HG03159 (cell line): Measurements from ENCODE around the gene UPK1B.
"Not testable (repeated sequence)": the region's sequence is repeated elsewhere in the genome, so short reads cannot be mapped to it uniquely, and the experiment has no call there.

ENCODE experiments used
- ATAC-seq: cut with Tn5 transposase; IDR thresholded peaks from one replicate; pipeline ENCODE4 v1.9.1; 2021; ENCODE audit warnings: mild to moderate bottlenecking, moderate library complexity; ENCODE audit not compliant: unreplicated experiment

UPK1B gene

DNA sequence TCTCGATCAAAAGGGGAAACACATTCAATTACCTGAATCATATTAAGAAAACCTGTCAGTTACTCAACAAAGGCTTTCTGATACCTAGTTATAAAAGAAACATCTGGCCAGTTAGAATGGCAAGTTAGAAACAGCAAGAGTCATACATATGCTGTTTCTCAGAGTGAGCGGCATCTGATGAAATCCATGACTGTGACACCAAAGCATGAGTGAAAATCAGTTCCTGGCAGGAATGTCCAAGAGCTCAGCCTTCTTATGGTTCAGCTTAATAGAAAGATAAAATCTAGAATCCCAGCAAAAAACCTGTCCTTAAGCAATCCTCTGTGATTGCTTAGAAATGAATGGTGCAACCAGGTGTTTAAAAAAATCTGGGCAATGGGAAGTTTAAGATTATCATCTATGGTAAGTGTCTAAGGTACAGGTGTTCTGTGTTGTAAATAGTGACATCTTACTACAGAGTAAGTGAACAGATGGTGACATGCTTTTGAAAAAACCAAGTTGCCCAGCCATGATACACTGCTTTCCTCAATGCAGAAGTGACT, 48.5 kb downstream of the UPK1B start:
- no peak for ATAC-seq

DNA sequence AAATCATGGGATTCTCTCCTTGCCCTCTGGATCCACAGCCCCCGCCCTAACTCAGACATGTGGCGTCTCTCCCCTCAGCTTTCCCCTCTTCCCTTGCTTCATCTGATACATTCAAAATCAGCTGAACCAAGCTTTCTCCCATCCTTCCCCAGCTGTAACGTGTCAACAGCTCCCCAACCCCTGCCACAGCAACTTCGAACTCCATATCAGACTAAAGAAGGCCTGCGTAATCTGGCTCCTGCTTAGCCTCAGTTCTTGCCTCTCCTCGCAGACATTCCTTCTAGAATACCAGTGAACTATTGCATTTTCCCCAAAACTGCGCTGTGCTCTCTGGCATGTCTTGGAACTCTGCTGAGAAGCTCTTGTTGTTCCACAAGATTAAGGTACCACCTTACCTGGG, 49.0 kb downstream of the UPK1B start:
- ATAC-seq: no peak

DNA sequence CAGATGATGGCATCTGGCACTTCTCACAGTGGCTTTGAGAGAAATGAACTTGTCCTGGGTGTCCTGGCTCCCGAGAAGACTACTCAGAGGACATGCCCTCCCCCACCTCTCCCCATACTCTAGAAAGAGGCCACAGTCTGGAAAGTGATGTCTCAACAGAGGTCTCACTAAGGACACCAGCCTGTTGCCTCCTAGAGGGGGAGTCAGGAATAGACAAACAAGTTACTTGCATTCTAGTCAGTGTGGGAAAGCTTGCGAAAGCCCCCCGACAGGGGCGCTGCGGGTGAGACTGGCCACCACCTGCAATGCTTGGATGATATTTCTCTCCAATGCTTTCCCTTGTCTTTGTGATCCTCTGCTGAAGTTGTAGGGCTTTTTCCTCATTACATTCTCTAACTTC, 50.1 kb downstream of the UPK1B start:
- ATAC-seq: no peak

DNA sequence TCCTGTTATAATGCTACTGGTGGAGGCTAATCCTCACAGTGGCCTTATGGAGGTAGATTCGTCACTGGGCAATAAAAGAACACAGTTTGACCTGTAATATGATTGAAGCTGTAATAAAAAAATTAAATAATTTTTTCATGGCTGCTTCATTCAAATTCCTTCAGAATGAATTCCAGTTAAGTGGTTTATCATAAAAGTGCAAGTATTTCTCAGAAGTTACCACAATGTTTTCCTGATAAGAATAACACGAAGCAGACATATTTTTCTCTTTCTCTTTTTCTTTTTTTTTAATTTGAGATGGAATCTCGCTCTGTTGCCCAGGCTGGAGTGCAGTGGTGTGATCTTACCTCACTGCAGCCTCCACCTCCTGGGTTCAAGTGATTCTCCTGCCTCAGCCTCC, 51.7 kb downstream of the UPK1B start:
- no peak for ATAC-seq

DNA sequence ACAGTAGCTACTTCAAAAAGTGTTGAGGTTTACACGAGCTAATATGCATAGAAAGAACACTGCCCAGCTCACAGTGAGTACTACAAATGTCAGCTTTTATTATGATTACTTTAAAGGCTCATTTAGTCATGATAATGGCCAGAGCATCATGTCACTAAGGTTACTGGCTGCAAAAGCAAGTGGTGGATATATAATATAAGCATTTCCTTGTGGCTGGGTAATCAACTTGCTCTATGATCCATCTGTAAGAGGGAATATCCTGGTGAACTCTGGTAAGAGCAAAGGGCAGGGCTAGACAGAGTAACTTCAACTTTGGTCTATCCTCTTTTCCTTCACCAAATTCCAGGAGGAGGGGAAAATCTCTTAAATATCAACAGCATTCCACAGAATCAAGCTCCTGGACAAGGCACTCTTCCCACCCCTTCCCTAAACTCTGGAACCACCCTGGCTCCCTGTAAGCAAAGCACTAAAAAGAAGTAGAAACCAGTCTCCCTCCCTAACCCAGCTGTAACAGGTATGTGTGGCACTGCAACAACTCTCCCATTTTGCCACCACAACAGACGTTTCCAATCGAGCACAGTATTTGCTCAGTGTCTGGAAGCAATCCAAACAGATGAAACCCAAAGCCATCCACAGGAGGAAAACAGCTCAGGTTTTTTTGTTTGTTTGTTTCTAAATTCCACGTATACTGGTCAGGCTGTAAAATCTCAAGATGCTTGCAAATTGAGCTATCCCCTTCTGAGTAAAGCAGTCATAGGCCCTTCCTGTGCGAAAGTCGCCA, 53.9 kb downstream of the UPK1B start:
- ATAC-seq: no peak

DNA sequence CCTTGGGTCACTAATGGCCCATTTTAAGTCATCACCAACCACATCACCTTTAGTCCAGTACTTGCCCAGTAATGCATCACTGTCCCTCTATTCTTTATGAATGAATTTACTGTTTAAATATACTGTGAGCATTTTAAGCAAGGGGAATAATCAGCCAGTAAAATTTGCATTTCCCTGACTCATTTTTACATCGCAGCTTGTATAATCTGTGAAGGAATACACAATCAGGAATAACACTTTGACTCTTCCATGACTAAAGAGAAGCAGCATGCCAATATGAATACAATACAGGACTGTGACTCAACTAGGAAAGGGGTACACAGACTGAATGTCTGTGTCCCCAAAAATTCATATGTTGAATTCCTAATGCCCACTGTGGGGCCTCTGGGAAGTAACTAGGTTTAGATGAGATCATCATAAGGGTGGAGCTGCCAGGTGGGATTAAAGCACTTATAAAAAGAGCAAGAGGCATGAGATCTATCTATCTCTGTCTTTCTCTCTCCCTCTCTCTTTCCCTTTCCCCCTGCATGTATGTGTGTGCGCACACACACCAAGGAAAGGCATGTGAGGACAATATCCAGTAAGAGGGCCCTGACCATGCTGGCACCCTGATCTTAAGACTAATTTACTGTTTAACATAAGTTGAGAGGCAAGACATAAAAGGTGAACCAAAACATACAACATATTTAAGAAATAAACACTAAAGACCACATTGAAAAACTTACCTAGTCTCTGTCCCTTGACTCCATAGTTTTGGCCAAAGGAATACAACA, 55.2 kb downstream of the UPK1B start:
- no peak for ATAC-seq

DNA sequence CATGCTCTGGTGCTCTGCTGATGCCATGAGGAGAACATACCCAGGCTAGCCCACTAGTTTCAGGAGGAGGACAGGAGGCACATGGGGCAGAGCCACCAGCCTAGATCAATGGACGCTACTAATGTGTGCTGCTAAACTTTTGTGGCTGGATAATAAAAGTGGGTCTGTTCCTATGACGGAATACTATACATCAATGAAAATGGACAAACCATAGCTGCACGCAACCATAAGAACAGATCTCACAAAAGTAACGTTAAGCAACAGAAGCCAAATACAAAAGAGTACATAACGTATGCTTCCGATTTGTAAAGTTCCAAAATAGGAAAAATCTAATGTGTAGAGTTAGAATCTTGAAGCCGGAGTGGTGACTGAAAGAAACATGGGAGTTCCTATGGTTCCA, 55.8 kb downstream of the UPK1B start:
- no peak for ATAC-seq

DNA sequence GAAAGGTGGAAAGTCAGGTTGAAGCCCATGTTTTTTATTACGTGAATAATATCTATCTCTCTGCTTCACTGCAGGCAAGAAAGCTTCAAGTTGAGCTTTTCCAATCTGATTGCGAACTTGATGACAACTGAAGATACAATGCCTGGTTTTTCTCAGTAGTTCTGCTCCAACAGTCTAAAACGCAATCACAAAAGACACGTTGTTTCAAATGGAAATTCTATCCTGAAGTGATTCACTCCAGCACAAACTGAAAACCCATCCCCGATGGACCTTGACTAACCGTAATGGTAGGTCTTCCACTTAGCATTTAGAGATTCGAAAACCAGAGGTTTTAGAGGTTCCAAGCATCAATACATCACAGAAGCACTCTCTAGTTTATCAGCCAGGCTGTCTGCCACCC, 56.7 kb downstream of the UPK1B start:
- no peak for ATAC-seq

DNA sequence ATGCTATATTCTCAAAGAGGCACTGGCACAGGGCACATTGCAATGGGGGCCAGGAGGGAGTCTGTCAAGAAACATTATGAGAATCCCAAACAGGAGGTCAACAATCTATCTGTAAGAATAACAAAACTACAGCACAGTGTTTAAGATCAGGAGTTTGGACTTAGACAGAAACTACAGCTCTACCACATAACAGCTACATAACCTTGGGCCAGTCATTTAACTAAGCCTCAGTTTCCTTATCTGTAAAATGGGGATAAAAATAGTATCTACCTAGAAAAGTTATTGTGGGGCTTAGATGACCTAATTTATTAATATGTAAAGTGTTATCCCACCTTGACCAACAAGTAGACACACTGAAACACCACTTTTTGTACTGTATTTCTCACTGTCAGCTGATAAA, 57.3 kb downstream of the UPK1B start:
- no peak for ATAC-seq

DNA sequence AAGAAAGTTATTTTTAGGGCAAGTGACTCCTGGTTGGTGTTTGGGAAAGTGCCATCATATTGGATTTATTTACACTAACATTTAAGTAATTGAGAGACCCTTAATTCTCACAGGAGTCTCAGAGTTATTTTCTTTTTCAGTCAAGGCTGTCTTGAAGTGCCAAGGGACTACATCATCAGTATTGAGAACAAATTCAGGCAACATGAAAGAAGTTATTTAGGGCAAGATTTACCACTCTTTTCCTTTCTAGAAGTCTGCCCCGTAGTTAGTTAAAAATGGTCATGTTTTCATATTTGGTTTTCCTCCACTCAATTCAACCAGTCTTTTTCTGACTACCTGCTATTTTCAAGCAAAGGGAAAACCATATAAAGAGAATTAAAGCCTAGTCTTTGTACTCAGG, 61.2 kb downstream of the UPK1B start:
- ATAC-seq: no peak

DNA sequence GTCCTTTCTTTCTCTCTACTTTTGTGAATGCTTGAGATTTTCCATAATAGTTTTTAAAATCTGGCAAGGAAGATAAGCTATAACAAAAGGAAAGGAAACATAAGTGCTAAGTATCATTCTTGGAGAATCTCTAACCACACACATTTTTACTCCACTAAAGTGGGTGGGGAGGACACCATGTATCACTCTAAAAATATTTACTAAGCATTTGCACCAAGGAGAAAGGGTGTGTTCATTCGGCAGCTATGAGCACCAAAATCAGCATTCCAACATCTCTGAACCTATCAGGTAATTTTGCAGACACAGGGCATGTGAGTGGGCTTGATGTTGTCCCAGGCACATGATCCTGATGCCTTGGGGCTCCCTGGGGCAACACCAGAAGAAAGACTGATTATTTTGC, 61.8 kb downstream of the UPK1B start:
- ATAC-seq: no peak

DNA sequence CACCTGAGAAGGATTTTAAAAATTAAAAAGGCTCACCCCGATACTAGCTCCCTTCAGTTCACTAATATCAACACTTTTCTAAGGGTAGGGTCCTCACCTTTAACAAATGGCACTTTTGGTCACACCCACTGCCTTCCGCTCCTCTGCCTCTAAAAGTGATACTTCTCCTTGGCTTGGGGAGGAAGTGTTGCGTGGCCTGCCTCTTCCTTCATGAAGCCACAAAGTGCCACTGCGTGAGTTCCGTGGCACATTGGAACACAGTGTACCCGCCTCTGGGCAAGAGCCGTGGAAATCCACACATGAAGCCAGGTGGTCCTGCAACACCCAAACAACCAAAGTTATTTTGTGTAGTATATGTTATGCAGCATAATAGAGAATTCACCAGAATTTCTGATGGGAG, 63.4 kb downstream of the UPK1B start:
- ATAC-seq: no peak

DNA sequence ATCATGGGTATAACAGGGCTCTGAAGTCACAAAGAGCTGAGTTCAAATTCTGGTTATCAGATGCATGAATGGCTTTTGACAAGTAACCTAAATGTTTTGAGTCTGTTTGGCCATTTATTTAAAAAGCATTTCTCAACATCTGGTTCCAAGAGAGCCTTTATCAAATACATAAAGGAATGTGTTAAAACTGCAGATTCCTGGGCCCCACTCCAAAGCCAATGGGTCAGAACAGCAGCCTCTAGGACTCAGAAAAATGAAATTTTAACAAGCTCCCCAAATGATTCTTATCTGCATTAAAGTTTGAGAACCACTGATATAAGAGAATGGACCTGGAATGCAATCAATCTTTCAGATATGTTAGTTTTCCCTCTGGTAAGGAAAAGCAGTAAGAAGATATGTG, 63.9 kb downstream of the UPK1B start:
- ATAC-seq: no peak

DNA sequence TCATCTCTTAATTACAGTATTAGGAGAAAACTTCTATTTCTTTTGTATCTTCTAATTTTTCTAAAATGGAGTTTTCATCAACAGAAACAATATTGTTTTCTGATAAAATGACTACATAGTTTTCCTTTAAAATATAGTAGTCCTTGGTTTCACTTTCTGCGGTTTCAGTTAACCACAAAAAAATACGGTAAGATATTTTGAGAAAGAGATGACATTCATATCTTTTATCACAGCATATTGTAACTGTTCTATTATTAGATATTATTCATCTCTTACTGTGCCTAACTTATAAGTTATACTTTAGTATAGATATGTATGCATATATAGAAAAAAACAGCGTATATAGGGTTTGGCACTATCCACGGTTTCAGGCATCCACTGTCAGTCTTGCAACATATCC, 65.0 kb downstream of the UPK1B start:
- ATAC-seq: no peak

DNA sequence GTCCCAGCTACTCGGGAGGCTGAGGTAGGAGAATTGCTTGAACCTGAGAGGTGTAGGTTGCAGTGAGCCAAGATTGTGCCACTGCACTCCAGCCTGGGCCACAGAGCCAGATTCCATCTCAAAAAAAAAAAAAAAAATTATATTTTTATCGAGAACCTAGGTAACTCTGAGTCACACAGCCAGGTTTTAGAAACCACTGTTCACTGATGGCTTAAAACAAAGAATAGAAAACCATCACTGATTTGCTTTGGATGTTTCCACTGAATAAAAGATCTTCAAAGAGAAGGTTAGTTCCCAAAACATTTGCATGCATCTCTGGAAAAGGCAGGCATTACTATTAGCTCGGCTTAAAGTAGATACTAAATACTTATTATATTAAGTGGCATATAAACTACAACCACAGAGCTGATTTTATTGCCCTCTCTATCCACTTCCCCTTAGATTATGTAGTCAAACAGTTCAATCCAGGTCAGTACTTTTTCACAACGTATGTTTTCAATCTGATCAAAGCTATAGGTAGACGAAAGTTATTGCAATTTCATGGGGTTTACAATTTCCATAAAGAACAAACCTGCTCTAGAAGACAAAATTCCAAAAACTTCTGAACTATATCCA, 65.9 kb downstream of the UPK1B start:
- no peak for ATAC-seq

DNA sequence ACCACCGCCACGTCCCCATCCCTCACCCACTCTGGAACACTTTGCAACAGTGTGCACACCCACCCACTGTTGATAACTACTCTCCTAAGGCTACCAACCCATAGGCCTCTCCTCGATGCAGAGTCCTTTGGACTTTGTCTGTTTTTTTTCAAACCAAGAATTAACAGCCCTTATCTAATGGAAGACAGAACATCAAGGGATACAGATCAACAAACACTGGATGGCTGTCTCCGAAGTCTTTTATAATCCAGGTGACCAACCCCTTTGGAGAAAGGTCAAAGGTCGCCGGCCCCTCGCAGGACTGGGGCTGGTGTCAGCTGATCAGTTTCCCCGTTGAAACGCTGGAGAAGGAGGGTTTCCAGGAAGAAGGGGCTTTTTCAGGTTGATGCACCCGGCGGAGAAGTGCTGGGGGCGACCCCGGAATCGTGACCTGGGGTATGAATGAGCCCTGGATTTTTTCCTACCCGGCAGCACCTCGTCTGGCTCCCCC, 66.7 kb downstream of the UPK1B start:
- peak; percentile 9 for ATAC-seq

DNA sequence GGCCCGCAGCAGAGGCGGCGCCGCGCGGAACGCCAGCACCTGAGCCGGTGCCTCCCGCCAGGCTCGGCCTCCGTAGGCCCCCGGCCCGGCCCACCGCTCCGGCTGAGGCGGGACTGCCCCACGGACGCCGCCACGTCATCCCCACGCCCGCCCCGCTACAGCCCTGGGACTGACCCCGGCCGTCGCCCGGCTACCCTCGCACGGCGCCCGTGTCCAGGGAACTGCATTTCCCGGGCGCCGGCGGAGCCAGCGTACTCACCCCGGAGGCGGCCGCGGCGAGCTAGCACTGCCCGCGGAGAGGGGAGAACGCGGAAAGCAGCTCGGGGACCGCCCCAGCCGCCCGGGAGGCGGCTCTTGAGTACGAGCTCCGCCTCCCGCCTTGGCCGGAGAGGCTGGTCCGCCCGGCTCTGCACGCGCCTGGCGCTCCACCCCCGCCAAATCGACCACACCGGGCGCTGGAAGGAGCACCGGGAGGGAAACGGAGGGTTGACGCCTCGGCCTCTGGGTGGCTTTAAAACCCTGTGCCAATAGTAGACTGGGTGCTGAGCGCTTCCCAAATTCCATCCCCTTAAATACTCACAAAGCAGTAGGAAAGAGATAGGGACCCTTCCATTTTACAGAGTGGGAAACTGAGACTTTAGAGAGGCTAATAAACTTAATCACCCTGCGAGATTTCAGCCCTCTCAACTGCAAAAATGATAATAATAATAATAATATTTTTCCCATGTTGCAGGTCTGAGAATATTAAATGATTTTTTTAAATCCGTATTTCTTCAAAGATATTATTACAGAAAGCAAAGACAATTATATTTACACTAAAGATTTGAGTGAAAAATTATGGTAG, 67.4 kb downstream of the UPK1B start, which contains the start of gene B4GALT4:
Gene B4GALT4 (minus strand): TSS at position 288 of the 844 bp plus-strand sequence. CDS start 10,779 bp downstream, outside the sequence.
- peak; percentile 89 for ATAC-seq

DNA sequence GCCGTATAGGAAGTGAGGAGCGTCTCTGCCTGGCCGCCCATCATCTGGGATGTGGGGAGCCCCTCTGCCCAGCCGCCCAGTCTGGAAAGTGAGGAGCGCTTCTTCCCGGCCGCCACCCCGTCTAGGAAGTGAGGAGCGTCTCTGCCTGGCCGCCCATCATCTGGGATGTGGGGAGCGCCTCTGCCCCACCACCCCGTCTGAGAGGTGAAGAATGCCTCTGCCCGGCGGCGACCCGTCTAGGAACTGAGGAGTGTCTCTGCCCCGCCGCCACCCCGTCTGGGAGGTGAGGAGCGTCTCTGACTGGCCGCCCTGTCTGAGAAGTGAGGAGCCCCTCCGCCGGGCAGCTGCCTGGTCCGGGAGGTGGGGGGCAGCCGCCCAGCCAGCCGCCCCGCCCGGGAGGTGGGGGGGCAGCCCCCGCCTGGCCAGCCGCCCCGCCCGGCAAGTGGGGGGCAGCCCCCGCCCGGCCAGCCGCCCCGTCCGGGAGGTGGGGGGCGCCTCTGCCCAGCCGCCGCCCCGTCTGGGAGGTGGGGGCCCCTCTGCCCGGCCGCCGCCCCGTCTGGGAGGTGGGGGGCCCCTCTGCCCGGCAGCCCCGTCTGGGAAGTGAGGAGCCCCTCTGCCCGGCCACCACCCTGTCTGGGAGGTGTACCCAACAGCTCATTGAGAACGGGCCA, 69.1 kb downstream of the UPK1B start:
- not testable (repeated sequence) for ATAC-seq

DNA sequence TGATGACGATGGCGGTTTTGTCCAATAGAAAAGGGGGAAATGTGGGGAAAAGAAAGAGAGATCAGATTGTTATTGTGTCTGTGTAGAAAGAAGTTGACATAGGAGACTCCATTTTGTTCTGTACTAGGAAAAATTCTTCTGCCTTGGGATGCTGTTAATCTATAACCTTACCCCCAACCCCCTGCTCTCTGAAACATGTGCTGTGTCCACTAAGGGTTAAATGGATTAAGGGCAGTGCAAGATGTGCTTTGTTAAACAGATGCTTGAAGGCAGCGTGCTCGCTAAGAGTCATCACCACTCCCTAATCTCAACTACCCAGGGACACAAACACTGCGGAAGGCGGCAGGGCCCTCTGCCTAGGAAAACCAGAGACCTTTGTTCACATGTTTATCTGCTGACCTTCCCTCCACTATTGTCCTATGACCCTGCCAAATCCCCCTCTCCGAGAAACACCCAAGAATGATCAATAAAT, 69.7 kb downstream of the UPK1B start:
- ATAC-seq: not testable (repeated sequence)

DNA sequence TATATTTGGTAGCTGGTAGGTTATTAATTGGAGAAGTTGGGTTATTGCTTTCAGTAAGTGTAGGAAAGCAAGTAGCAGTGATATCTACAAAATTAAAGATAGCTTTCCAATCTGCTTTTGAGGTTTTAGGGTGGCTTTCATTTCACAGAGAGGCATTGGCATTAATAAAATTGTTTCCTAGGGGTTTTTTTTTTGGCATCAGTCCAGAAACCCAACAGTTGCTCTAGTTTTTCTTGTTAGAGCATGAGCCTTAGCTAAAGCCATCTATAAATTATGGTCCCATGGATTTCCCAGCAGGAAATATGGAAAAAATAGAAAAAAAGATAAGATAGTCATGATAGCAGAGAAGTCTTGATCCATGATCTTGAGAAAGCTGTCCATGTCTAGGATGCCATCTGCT, 70.3 kb downstream of the UPK1B start:
- ATAC-seq: no peak
